NCI-H2227 (cell line): ENCODE results near the gene YJU2.

Source experiments
- DNase-seq: peaks from one replicate; lab custom pipeline; 2025; ENCODE audit not compliant: unreplicated experiment; lab: John Stamatoyannopoulos, UW

YJU2 gene

DNA sequence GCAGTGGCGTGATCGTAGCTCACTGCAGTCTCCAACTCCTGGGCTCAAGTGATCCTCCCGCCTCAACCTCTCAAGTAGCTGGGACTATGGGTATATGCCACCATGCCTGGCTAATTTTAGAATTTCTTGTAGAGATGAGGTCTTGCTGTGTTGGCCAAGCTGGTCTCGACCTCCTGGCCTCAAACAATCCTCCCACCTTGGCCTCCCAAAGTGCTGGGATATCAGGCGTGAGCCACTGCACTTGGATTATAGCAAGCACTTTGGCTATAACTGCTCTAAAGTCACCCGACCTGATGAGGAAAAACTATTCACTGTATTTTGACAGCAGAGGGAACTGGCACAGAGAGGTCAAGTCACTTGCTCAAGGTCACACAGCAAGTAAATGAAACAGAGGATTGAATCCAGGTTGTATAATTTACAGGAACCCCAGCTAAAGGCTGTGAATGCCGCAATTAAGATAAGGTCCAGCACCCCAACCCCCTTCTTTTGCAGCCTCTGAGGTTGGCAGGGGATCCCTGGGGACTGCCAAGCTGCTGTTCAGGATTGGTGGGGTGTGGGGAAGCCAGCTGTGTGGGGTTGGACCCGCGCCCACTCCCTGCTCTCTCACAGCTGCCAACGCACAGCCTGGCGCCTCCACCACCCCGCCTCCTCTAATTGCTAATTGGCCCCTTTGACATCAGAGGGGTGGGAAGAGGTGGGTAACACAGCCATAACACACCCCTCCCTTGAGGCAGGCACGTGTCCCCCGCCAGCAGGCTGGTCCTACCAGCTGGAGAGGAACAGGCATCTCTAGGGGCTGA, 49.3 kb downstream of the YJU2 start:
- DNase-seq = peak; percentile 77

DNA sequence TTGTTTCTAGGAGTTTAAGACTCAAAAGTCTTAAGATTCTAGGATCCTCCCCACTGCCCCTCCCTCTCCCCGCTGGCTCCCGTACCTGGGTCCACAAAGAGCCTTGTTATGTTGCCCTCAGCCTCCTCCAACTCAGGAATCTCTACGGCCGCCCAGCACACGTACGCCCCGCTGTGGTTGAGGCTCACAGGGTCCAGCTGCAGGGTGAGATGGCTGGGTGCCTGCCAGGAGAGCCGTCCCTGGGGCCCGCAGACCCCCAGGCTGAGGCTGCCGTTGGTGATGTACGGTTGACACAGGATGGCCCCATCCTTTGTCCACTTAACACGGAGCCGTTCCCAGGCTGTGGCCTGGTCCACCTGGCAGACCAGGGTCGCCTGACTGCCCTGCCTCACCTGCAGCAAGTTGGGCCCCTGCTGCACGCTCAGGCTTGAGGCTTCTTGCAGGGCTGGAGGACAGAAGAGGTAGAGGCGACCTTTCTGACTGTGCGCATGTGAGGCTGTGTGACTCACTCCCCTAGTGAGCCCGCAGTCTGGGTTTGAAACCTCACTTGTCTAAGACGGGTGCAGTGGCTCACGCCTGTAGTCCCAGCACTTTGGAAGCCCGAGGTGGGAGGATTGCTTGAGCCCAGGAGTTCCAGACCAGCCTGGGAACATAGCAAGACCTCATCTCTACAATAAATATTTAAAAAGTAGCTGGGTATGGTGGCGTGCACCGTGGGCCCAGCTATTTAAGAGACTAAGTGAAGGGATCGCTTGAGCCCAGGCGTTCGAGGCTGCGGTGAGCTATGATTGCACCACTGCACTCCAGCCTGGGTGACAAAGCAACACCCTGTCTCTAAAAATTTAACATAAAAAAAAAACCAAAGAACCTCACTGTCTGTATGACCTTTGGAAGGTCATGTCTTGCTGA, 51.3 kb downstream of the YJU2 start:
- no peak for DNase-seq

DNA sequence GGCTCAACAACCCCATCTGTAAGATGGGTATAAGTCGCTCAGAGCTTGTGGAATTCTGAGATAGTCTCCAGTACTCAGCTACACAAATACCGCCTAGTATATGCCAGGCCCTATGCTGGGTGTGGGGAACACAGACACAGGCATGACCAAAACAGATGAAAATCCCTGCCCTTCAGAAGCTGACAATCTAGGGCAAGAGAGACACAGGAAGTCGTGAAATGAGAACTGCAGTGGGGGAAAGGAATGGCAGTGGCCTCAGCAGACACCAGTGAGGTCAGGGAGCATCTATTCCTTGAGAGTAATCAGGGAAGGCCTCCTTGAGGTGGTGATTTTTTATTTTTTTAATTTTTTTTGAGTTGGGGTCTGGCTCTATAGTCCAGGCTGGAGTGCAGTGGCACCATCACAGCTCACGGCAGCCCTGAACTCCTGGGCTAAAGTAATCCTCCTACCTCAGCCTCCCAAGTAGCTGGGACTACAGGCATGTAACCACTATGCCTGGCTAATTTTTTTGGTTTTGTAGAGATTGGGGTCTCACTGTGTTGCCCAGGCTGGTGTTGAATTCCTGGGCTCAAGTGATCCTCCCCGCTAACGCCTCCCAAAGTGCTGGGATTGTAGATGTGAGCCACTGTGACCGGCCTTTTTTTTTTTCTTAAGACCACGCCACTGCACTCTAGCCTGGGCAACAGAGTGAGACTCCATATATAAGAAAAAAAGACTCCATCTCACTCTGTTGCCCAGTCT, 52.1 kb downstream of the YJU2 start:
- DNase-seq = no peak

DNA sequence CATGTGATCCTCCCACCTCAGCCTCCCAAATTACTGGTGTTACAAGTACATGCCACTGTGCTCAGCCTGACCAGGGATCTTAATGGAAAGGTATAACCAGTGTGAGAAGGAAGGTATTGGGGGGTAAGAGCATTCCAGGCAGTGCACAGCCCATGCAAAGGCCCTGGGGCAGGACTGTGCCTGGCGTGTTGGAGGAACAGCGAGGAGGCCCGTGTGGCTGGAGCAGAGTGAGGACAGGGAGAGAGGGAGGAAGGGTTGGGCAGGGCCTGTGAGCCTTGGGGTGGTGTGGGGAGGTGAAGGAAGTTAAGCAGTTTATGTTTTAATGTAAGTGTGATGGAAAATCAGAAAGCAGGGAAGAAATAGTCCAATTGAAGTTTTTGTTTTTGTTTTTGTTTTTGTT, 53.7 kb downstream of the YJU2 start:
- no peak for DNase-seq

DNA sequence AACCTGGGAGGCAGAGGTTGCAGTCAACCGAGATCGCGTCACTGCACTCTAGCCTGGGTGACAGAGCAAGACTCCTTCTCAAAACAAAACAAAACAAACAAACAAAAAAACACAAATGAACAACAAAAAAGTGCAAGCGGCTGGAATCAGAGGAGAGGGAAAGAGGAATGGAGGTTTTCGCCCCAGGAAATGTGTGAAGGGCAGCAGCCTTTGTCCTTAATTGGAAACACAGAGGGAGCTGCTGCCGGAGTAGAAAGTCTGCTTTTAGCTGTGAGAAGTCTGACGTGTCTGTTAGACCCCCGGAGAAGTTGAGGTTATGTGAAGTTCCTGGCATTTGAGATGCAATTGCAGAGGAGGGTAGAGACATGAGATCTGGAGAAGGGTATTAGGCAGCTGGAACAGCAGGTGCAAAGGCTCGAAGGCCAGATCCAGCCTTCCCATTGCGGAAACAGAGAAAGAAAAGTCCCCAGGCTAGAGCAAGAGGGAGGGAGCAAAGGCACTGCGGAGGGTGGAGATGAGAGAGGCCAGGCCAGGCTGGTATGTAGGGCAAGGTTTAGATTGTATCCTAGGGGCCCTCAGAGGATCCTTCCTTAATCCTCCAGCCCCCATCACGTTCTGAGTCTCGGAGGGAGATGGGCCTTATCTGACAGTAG, 54.8 kb downstream of the YJU2 start:
- DNase-seq = no peak

DNA sequence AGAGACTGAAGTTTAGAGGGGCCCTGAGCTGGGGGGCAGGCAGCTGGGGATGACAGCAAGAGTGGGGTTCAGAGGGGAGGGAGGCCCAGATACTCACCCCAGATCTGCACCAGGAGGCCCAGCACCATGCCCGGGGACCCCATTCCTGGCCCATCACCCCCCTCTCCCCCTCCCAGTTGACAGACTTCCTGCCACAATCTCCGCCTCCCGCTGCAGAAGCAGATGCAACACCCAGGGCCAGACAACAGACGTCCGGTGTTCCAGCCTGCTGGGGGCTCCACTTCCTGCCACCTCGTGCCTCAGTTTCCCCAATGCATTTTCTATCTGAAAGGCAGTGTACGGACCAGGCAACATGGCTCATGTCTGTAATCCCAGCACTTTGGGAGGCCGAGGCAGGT, 55.4 kb downstream of the YJU2 start, which contains the start of gene TMIGD2:
TSS of gene TMIGD2 (minus strand) at position 147 of the 398 bp plus-strand sequence. CDS start at position 143, 4 bp downstream.
- no peak for DNase-seq

DNA sequence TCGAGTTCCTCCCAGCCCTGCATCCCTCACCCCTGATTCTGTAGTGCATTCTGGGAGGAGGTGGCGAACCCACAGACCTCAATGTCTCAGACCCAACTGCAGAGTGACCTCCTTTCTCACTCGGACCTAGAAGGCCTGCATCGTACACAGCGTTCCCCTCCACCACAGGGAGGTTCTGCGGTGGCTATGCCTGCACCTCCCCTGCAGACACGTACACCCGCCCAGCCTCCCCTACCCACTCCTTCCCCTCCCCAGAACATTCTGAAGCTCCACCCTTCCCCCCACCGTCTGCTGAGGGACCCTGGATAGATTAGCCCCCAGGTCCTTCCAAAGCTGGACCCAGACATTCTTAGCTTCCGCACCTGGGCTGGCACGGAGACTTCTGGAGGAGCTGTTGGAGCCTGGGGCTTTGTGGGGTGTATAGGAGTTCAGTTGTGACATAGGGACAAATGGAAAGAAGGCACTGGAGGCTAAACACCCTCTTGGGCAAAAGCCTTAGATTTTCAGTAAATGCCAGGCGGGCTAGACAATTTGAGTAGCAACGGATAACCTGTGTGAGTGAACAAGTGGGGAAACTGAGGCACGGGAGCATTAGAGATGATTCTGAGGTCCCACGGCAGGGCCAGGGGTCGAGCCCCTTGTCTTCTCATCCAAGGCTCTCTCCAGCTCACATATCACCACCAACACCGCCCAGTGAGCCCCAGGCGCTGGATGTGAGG, 57.1 kb downstream of the YJU2 start:
- DNase-seq = no peak

DNA sequence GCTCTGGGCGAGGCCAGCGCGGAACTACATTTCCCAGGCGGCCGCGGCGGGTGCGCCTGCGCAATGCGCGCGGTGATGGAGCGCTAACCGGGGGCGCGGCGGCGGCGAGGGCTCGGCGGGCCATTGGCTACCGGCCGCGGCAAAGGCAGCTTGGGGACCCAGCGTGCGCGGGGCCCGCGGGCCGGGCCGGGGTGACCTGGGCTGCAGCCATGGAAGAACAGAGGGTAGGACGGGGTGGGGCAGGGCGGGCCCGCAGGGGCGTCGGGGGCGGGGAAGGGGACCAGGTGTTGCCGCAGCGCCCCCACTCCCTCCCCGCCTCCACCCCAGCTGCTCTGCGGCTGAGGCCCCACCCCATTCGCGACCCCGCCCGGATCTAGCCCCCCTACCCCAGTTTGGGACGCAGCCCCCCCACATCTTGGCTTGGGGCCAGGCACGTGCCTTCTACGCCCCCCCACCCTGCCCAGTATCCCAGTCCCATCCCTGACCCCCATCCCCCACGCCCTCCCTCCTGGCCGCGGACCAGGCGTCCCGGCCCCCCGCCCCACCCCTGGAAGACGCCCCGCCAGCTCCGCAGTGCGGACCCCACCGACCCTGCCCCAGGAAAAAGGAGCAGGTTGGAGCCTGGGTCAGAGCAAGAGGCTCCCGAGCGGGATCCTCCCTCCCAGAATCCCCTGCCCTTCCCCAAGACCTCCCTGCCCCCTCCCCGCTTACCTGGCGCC, 57.8 kb downstream of the YJU2 start, which contains the start of gene FSD1:
TSS of gene FSD1 (plus strand) at position 61 of the 719 bp plus-strand sequence. CDS start at position 210, 149 bp downstream.
- peak; percentile 85 for DNase-seq

DNA sequence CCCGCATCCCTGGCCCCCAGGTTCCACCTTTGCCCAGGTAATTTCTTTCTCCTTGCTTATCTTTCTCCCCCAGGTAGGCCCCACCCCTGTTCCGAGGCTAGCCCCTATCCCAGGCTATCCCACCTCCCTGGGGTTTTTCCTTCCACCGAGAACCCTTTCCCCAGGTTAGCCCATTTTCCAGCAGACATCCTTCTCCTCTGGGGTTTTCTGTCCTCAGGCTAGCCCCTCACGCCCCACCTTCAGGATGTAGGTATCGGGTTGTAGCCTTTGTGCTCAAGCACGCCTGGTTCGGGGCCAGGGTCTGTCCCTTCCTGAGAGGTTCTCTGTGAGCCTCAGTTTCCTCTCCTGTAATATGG, 58.4 kb downstream of the YJU2 start:
- DNase-seq = peak; percentile 13

DNA sequence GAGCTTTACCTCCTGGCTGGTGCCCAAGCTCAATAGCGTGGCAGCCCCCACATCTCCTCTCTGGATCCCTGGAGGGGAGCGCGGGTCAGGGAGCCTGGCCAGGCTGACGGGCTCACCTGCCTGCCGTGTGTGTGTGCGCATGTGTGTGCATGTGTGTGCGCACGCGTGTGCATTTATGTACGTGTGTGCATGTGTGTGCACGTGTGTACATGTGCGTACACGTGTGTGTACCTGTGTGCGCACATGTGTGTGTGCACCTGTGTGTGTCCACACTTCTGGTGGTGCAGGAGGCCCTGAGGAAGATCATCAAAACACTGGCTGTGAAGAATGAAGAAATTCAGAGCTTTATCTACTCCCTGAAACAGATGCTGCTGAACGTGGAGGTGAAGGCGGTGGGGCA, 58.8 kb downstream of the YJU2 start:
- no peak for DNase-seq

DNA sequence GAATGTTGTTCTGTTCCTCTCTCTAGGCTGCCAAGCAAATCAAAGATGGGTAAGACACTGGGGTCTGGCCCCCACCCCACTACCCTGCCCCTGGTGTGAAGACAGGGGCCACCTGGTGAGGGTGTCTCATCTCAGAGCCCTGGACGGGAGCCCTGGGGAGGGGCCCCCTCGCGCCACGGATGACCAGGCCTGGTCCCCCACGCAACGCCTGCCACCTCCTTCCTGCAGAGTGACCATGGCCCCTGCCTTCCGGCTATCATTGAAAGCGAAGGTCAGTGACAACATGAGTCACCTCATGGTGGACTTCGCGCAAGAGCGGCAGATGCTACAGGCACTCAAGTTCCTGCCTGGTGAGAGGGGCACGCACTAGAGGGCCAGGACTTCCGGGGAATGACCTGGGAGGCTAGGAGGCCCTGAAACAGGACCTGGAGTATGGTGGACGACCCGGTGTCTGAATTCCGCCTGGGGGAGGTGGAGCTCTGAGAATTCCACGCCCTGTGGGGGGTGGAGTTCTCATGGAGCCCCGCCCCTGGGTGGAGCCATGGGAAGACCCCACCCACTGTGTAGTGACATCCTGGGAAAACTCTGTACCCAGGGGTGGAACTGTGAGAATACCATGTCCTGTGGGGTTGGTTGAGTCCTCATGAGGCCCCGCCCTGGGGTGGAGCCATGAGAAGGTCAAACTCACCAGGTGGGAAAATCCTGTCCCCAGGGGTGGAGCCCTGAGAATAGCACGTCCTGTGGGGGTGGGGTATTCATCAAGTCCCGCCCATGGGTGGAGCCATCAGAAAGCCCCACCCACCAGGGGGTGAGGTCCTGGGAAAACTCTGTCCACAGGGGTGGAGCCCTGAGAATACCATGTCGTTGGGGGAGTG, 63.6 kb downstream of the YJU2 start:
- DNase-seq = peak; percentile 16

DNA sequence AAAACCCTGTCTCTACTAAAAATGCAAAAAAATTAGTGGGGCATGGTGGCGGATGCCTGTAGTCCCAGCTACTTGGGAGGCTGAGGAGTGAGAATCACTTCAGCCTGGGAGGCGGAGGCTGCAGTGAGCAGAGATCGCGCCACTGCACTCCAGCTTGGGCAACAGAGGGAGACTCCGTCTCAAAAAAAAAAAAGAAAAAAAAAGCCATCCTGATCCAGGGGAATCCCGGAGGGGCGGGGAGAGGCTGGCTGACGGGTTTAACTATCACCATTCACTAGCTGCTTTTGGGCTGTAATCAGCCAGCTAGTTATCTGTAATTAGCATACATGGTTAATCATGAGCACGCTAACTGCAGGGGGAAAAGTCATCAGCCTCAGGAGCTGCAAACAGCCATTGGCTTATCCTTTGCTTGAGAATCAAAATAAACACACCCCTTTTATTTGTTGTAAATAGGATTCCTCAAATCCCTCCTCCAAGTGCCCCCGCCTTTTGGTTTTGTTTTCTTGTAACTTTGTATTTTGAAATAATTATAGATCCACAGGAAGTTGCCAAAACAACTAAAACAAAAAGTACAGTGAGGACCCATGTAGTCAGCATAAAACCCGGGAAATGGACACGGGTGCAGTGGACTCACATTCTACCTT, 67.1 kb downstream of the YJU2 start:
- no peak for DNase-seq

DNA sequence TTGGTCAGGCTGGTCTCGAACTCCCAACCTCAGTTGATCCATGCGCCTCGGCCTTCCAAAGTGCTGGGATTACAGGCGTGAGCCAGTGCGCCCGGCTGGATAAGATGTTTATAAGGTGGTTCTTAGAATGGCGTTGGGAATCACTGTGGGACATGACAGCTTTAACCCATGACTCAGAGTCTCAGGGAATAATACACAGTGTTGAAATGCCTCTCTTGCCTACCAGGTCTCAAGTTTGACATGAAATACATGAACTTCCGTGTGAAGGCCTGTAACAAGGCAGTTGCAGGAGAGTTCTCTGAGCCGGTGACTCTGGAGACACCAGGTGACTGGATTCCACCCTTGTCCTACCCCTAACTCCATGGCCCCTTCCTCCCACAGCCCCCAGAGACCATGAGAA, 70.1 kb downstream of the YJU2 start:
- DNase-seq = no peak

DNA sequence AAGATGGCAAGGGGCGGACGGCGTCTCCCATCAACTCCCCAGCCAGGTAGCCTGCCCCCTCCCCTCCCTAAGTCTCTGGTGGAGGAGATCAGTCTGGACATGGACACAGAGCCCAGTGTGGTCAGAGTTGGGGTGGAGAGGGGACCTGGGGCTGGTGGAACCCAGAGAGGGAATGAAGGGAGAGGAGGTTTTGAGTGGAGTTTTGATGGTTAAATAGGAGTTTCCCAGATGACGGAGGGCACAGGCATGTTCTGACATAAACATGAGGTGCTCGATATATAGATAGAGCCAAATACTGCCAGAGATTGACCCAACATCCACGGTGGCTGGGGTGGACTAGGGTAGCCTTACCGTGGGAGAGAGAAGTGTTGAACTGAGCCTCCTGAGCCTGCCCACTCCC, 71.6 kb downstream of the YJU2 start:
- no peak for DNase-seq
